HG03095 (cell line): ENCODE results near the gene TMEM120B.
"Not testable (repeated sequence)": the region's sequence is repeated elsewhere in the genome, so short reads cannot be mapped to it uniquely, and the experiment has no call there.

ENCODE experiments used
- ATAC-seq: cut with Tn5 transposase; IDR thresholded peaks from one replicate; pipeline ENCODE4 v1.9.1; 2021; ENCODE audit warnings: moderate library complexity; ENCODE audit not compliant: unreplicated experiment

Gene TMEM120B

GRCh38 chr12:121712461-121713256, at the start of gene TMEM120B:
TMEM120B (plus strand) TSS chr12:121712752; CDS start chr12:121712896, 144 bp downstream.
- peak; percentile 64 for ATAC-seq

GRCh38 chr12:121663610-121663929, 49.0 kb upstream of the TMEM120B start:
- ATAC-seq: no peak

GRCh38 chr12:121666829-121667228, 45.7 kb upstream of the TMEM120B start:
- ATAC-seq: not testable (repeated sequence)

DNA sequence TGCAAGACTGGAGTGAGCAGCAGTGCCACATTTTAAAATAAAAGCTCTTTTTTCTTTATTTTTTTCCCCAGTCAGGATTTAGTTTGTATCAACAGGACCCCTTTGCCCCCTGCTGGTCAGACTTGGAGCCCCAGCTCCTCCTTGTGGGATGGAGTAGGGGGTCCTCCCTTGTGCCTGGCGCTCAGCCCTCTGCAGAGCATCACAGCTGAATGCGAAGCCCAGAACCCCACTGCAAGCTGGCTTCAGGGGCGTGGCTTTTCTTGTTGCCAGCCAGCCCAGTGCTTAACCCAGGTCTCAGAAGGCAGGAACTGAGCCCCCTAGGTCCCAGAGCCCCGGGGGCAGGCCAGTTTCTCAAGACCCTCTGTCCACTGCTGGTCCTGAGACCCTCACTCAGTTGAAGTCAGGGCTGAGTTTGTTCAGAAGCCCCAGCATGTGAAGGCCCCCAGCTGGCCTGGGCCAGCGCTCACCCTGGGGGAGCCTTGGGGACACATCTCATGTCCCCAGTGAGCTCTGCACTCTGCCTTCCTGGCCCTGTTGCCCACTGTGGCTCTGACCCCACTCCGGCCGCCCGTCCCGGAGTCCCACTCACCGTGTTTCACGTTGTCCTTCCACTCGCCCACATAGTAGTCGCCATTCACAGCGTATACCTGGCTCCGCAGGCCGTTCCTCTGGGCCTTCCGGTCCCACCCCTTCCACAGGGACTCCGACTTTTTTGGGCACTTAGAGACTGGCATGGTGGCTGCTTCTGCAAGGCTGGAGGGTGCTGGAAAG, 43.6 kb upstream of the TMEM120B start:
- no peak for ATAC-seq

DNA sequence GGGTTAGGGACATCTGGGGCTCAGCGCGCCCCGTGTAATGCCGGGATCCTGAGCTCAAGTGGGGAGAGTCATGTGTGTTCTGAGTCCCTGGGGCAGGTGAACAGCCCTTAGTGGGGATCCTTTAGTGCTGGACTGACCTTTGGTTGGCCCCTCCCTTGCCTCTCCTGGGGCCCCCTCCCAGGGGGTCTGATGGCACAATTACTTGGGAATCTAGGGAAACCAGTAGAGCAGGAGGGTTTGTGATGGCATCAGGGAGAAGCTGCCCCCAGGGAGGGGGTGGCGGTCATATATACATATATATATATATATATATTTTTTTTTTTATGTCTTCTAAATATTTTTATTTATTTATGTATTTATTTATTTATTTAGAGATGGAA, 43.0 kb upstream of the TMEM120B start, which contains the start of gene MORN3:
Gene MORN3, minus strand, starts transcription at position 134 of the 380 bp plus-strand sequence. CDS start 171 bp downstream, outside the sequence.
- ATAC-seq: no peak

DNA sequence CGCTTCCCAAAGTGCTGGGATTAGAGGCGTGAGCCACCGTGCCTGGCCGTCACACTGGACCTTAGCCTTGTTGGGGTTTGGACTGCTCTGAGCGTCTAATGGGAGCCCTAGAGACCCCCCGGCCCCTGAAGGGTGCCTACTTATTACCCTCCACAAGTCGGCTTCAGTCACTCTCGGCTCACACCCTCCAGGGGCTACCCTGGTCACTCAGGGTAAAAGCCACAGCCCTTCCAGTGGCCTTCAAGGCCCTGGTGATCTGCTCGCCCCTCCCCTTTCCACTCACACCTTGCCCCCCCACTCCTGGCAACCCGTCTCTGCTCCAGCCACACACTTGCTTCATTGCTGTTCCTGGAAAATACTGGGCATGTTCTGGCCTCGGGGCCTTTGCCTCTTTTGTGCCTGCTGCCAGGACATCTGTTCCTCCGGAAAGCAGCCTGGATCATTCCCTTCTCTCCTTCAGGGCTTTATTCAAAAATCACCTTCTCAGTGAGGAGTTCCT, 39.5 kb upstream of the TMEM120B start:
- ATAC-seq: no peak

GRCh38 chr12:121676190-121676589, 36.4 kb upstream of the TMEM120B start:
- ATAC-seq: no peak

DNA sequence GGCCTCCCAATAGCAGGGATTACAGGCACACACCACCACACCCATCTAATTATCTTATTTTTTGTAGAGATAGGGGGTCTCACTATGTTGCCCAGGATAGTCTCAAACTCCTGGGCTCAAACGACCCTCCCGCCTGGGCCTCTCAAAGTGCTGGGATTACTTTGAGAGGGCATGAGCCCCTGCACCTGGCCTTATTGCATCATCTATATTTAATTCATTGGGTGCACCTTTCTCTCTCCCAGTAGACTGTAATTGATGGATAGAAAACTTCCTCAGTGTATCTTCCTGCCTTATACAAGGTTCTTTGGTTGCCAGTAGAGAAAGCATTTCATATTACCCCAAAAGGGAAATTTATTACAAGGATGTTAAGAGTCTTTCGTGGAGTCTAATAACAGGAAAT, 34.2 kb upstream of the TMEM120B start:
- no peak for ATAC-seq

DNA sequence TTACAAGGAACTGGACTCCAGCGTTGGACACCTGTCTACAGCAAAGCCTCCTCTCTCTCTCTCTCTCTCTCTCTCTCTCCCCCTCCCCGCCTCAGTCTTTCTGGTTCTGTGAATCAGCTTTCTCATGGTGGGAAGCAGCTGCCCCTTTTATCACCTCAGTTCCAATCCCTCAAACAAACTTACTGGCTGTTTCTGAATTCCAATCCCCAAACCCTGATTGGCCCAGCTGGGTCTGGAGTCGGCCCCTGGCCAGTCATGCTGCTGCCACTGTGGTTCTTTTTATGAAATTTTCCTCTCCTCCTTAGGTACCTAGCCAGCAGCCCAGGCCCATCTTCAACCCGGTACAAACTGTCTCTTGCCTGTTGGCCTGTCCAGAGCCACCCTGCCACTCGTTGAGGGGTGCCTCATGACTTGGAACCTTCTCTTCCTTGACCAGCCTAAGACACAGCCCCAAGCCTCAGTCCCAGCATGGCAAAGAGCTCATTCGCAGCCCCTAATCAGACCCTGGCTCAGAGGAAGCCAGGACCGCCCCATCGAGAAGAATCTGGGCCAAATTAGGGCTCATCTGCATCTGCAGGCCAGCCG, 33.7 kb upstream of the TMEM120B start:
- no peak for ATAC-seq

DNA sequence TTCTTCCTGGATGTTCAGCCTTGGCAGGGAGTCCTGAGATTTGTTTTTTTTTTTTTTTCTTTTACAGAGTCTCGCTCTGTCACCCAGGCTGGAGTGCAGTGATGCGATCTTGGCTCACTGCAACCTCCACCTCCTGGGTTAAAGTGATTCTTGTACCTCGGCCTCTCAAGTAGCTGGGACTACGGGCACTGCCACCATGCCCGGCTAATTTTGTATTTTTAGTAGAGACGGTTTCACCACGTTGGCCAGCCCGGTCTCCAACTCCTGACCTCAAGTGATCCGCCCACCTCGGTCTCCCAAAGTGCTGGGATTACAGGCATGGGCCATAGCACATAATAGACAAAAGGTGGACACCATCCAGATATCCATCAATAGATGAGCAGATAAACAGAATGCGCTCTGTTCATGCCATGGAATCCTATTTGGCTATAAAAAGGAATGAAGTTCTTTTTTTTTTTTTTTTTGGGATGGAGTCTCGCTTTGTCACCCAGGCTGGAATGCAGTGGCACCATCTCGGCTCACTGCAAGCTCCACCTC, 32.8 kb upstream of the TMEM120B start:
- ATAC-seq: not testable (repeated sequence)

- no peak for ATAC-seq
Observed at GRCh38 chr12:121688966-121689365, 23.6 kb upstream of the TMEM120B start.

GRCh38 chr12:121689430-121689829, 23.1 kb upstream of the TMEM120B start:
- ATAC-seq: no peak

DNA sequence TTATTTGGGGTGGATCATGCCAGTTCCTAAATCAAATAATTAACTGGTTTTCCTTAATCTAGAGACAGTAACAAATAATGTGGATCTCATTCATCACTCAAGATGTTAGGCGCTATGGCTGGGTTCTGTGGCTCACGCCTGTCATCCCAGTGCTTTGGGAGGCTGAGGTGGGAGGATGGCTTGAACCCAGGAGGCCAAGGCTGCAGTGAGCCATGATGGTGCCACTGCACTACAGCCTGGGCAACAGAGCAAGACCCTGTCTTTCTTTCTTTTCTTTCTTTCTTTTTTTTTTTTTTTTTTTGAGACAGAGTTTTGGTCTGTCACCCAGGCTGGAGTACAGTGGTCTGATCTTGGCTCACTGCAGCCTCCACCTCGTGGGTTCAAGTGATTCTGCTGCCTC, 19.8 kb upstream of the TMEM120B start:
- not testable (repeated sequence) for ATAC-seq

GRCh38 chr12:121693155-121693687, 19.3 kb upstream of the TMEM120B start:
- ATAC-seq: no peak

DNA sequence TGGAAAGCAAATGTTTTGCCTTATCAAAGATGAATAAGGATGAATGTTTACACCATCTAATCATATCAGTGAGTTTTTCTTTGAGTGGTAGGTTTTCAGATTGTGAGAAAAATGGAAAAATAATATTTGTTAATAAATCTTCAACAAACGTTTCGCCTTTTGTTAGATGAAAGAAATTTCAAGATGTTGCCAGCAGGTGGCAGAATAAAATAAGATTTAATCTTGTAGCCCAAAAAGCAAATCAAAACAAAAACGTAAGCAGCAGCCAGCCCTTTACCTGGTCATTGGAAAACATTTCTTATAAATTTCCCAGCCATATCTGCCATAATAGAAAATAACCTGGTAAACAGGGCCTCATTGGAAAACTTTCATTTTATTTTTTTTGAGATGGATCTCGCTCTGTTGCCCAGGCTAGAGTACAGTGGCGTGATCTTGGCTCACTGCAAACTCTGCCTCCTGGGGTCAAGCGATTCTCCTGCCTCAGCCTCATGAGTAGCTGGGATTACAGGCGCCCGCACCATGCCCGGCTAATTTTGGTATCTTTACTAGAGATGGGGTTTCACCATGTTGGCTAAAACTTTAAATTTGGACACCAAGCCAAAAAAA, 15.4 kb upstream of the TMEM120B start:
- ATAC-seq: no peak

DNA sequence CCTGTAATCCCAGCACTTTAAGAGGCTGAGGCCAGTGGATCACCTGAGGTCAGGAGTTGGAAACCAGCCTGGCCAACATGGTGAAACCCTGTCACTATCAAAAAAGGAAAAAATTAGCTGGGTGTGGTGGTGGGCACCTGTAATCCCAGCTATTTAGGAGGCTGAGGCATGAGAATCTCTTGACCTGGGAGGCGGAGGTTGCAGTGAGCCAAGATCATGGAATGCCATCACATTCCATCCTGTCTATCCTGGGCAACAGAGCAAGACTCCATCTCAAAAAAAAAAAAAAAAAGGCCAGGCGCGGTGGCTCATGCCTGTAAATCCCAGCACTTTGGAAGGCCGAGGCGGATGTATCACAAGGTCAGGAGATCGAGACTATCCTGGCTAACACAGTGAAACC, 14.7 kb upstream of the TMEM120B start:
- not testable (repeated sequence) for ATAC-seq

DNA sequence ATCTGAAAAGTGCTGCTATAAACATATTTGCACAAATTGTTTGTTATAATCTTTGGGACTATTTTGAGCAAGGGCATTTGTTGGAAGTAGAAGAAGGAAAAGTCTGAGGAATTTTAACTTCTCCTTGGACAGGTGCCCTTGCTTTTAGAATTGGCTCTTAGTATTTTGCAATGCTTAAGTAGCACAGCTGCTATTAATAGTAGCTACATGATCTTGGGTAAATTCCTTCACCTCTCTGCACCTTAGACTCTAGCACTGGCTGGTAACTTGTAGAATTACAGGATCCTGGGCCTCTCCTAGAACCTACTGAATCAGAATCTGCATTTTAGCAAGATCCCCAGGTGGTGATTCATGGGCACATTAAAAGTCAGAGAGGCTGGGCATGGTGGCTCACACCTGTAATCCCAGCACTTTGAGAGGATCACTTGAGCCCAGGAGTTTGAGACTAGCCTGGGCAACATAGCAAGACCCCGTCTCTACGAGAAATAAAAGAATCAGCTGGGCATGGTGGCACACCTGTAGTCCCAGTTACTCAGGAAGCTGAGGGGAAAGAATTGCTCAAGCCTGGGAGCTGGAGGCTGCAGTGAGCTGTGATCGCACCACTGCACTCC, 10.8 kb upstream of the TMEM120B start:
- ATAC-seq: no peak

- ATAC-seq: no peak
Observed at GRCh38 chr12:121702944-121703343, 9.6 kb upstream of the TMEM120B start.

- ATAC-seq: no peak
Observed at GRCh38 chr12:121705514-121705913, 7.0 kb upstream of the TMEM120B start.
